CD4-positive, alpha-beta T cell (primary cell): Measurements from ENCODE around the gene KSR2. TPM values are rescaled to one million over a fixed set of nuclear protein-coding genes. Genes with fewer than 3 reads are reported as not detected.
"Not testable (repeated sequence)": the region's sequence is repeated elsewhere in the genome, so short reads cannot be mapped to it uniquely, and the experiment has no call there.

Experiments used
- ATAC-seq: fragments of 200-7000 bp; cut with Tn5 transposase; one replicate; pipeline ENCODE4 v1.10.0; 2022; ENCODE audit warnings: mild to moderate bottlenecking; ENCODE audit not compliant: poor library complexity
- CTCF ChIA-PET: fragments of 350-600 bp; sonication (Branson Sonifier 250); formaldehyde crosslinking; loops from one replicate; lab custom pipeline; 2021; ENCODE audit warnings: antibody characterized with exemption, inconsistent platforms; lab: Charles Lee
- POLR2A ChIA-PET: fragments of 350-600 bp; sonication (Branson Sonifier 250); formaldehyde crosslinking; loops from one replicate; lab custom pipeline; 2021; ENCODE audit warnings: antibody characterized with exemption, inconsistent platforms; lab: Charles Lee
- DNase-seq, 14 experiments: peaks; one replicate each; pipeline ENCODE4 v3.0.0-alpha.2; 2013 to 2020; ENCODE audit warnings: mixed read lengths in 2 of 14
- H3K27ac ChIP-seq, 2 donors: one replicate each; pipeline versions ENCODE4 v1.5.1 to v1.7.0; 2013; ENCODE audit warnings: low read length in 2 of 2, low read depth in 1 of 2, mild to moderate bottlenecking in 1 of 2
- H3K27me3 ChIP-seq, 2 experiments: 1 replicate in 1 of 2; 2 replicates in 1 of 2; pipeline versions ENCODE4 v1.6.1 to v1.7.0; 2013; ENCODE audit warnings: low read length in 2 of 2, control low read depth in 1 of 2, mild to moderate bottlenecking in 1 of 2, moderate library complexity in 1 of 2; ENCODE audit not compliant: insufficient read depth in 2 of 2, control insufficient read depth in 1 of 2
- H3K36me3 ChIP-seq: one replicate; pipeline ENCODE4 v1.6.1; 2013; ENCODE audit warnings: low read length, control low read depth; ENCODE audit not compliant: insufficient read depth
- H3K4me1 ChIP-seq: one replicate; pipeline ENCODE4 v1.6.1; 2013; ENCODE audit warnings: low read length, control low read depth; ENCODE audit not compliant: insufficient read depth
- H3K4me3 ChIP-seq: one replicate; pipeline ENCODE4 v1.5.1; 2013; ENCODE audit warnings: mild to moderate bottlenecking, low read length, moderate library complexity
- H3K9me3 ChIP-seq, 2 experiments: 1 replicate in 1 of 2; 2 replicates in 1 of 2; pipeline versions ENCODE4 v1.6.1 to v1.7.0; 2013; ENCODE audit warnings: low read length in 2 of 2, mild to moderate bottlenecking in 2 of 2, control low read depth in 1 of 2, moderate library complexity in 1 of 2; ENCODE audit not compliant: control insufficient read depth in 1 of 2, insufficient read depth in 1 of 2
- H3K27ac Mint-ChIP-seq: one replicate; pipeline ENCODE4 v1.8.0; 2020; ENCODE audit warnings: mixed read lengths
- H3K27me3 Mint-ChIP-seq: one replicate; pipeline ENCODE4 v1.8.0; 2021; ENCODE audit warnings: mixed read lengths
- H3K36me3 Mint-ChIP-seq: one replicate; pipeline ENCODE4 v1.8.0; 2021; ENCODE audit warnings: low read depth, mixed read lengths
- H3K4me1 Mint-ChIP-seq: one replicate; pipeline ENCODE4 v1.8.0; 2021; ENCODE audit warnings: low read depth, mixed read lengths
- H3K4me3 Mint-ChIP-seq: one replicate; pipeline ENCODE4 v1.8.0; 2020; ENCODE audit warnings: mild to moderate bottlenecking, mixed read lengths
- H3K9me3 Mint-ChIP-seq: one replicate; pipeline ENCODE4 v1.8.0; 2020; ENCODE audit warnings: mixed read lengths
- intact Hi-C, 2 experiments: fragments of 100-400 bp; cut with DNase I in 1 of 2; cut with micrococcal nuclease in 1 of 2; formaldehyde crosslinking; loops; one replicate each; pipeline versions ENCODE4 v1.15.1 to v1.9.0; 2023 to 2025; cut with DNase I, micrococcal nuclease
- total RNA-seq, 174 experiments: library from RNA in 2 of 174; stranded (reverse) in 2 of 174; gene quantifications; one replicate each; pipeline ENCODE4 v1.2.3 and lab custom pipeline; 2021 to 2026
- TF ChIP-seq, protein P1 (sequence below): fragments of 200-600 bp; IDR thresholded peaks from one replicate; pipeline ENCODE4 v1.8.0; 2022; ENCODE audit warnings: antibody characterized with exemption, mild to moderate bottlenecking

Gene KSR2
- total RNA-seq, 2 experiments from 2014 or later: 0.05 to 0.17 TPM

DNA sequence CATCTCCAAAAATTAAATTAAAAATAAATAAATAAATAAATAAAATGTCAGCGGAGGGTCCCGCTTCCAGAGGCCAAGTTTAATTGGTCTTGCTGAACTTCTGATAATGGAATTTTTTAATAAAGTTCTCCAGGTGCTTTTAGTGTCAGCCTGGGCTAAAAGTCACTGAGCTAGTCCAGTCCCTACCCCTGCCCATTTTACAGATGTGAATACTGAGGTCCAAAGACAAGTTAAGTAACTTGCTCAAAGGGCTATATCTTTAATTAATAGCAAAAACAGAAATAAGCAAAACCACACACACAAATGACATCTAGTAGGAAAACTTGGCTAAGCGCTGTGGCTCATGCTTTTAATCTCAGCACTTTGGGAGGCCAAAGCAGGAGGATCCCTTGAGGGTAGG lies 42.1 kb upstream of the KSR2 start:
- H3K36me3 Mint-ChIP-seq: no peaks in the 10 kb centered on the region
- Histone ChIP-seq H3K4me3 (no peak overlapping the region), H3K27me3 (no peaks in the 10 kb centered on the region), H3K36me3 (no peaks in the 10 kb centered on the region), H3K4me1 (peaks cover under 1% of the 10 kb centered on the region), H3K9me3 (no peaks in the 10 kb centered on the region), H3K27ac (no peak overlapping the region)
- no peak overlapping the region for H3K4me3 Mint-ChIP-seq
- intact Hi-C loops: loop anchor here in 1 of 2 experiments (10.0 kb wide), 2 partner anchors 1196 to 1276 kb away; partner anchors contain the start of genes RNFT2 and SPRING1
- H3K27me3 Mint-ChIP-seq: no peaks in the 10 kb centered on the region
- H3K9me3 Mint-ChIP-seq: no peaks in the 10 kb centered on the region
- ChIA-PET CTCF (no interaction called here), POLR2A (no interaction called here)
- H3K27ac Mint-ChIP-seq: no peak overlapping the region
- no peaks in the 10 kb centered on the region for H3K4me1 Mint-ChIP-seq
- DNase-seq (no peak), ATAC-seq (no peak)
- TF ChIP-seq, protein P1, sequence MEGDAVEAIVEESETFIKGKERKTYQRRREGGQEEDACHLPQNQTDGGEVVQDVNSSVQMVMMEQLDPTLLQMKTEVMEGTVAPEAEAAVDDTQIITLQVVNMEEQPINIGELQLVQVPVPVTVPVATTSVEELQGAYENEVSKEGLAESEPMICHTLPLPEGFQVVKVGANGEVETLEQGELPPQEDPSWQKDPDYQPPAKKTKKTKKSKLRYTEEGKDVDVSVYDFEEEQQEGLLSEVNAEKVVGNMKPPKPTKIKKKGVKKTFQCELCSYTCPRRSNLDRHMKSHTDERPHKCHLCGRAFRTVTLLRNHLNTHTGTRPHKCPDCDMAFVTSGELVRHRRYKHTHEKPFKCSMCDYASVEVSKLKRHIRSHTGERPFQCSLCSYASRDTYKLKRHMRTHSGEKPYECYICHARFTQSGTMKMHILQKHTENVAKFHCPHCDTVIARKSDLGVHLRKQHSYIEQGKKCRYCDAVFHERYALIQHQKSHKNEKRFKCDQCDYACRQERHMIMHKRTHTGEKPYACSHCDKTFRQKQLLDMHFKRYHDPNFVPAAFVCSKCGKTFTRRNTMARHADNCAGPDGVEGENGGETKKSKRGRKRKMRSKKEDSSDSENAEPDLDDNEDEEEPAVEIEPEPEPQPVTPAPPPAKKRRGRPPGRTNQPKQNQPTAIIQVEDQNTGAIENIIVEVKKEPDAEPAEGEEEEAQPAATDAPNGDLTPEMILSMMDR: no peak

DNA sequence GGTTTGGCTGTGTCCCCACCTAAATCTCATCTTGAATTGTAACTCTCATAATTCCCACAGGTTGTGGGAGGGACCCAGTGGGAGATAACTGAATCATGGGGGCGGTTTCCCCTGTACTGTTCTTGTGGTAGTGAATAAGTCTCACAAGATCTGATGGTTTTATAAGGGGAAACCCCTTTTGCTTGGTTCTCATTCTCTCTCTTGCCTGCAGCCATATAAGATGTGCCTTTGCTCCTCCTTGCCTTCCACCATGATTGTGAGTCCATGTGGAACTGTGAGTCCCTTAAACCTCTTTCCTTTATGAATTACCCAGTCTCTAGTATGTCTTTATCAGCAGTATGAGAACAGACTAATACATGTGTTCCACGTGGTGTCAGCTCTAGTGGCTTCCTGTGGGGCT lies 31.0 kb upstream of the KSR2 start:
- POLR2A ChIA-PET, H3K4me3 Mint-ChIP-seq, H3K27ac Mint-ChIP-seq, H3K9me3 ChIP-seq, H3K36me3 ChIP-seq, H3K4me3 ChIP-seq, ATAC-seq, H3K27ac ChIP-seq, H3K36me3 Mint-ChIP-seq, intact Hi-C loops, CTCF ChIA-PET, H3K27me3 Mint-ChIP-seq, H3K4me1 Mint-ChIP-seq, H3K4me1 ChIP-seq, H3K9me3 Mint-ChIP-seq, H3K27me3 ChIP-seq, DNase-seq: not testable (repeated sequence)

DNA sequence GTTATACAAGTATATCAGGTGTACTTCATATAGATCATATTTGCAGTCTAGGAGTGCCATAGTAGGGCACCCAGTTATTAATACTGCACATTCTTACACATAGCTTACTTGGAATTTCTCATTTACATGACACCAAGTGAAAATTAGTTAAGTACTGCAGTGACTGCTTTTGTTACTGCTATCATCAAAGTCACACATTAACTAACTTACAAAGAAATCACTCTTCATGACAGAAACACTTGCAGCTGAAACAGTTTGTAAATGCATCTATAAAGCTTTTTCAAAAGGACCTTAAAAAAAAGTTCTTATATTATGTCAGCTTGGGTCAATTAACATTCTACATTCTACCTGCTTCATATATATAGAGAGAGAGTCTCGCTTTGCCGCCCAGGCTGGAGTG lies 29.9 kb upstream of the KSR2 start:
- H3K36me3 Mint-ChIP-seq: no peaks in the 10 kb centered on the region
- no peaks in the 10 kb centered on the region for H3K36me3 ChIP-seq
- H3K27me3 ChIP-seq: no peaks in the 10 kb centered on the region
- POLR2A ChIA-PET: no interaction called here
- no peaks in the 10 kb centered on the region for H3K4me1 ChIP-seq
- intact Hi-C loops: no loop called here
- H3K9me3 ChIP-seq: peaks cover 0 to 3% of the 10 kb centered on the region in 2 experiments
- H3K4me3 Mint-ChIP-seq: no peak overlapping the region
- no peaks in the 10 kb centered on the region for H3K4me1 Mint-ChIP-seq
- TF ChIP-seq, protein P1: no peak
- H3K27ac ChIP-seq: no peak overlapping the region
- DNase-seq (no peak), ATAC-seq (no peak)
- H3K27ac Mint-ChIP-seq: no peak overlapping the region
- CTCF ChIA-PET: no interaction called here
- H3K27me3 Mint-ChIP-seq: peaks cover 9% of the 10 kb centered on the region
- H3K4me3 ChIP-seq: no peak overlapping the region
- peaks cover 3% of the 10 kb centered on the region for H3K9me3 Mint-ChIP-seq
